Osteoblast (primary cell): Measurements from ENCODE around the gene SYNE1. TPM values are rescaled to one million over a fixed set of nuclear protein-coding genes. Genes with fewer than 3 reads are reported as not detected.

ENCODE experiments used
- DNase-seq: peaks from one replicate; pipeline ENCODE4 v3.0.0; 2011; ENCODE audit warnings: low spot score, mixed read lengths; ENCODE audit not compliant: insufficient read length; ENCODE audit errors: missing footprints
- H2AFZ ChIP-seq: 2 replicates; pipeline ENCODE4 v1.6.0; 2011; ENCODE audit warnings: mild to moderate bottlenecking, low read length
- H3K27ac ChIP-seq: 2 replicates; pipeline ENCODE4 v1.5.1; 2011; ENCODE audit warnings: mild to moderate bottlenecking, low read depth, low read length, moderate library complexity
- H3K27me3 ChIP-seq: 2 replicates; pipeline ENCODE4 v1.6.0; 2012; ENCODE audit warnings: mild to moderate bottlenecking, control low read depth, inconsistent platforms, low read length, moderate library complexity; ENCODE audit not compliant: insufficient read depth
- H3K36me3 ChIP-seq: 2 replicates; pipeline ENCODE4 v1.5.1; 2011; ENCODE audit warnings: mild to moderate bottlenecking, low read length, control low read depth, moderate library complexity; ENCODE audit not compliant: insufficient read depth
- H3K4me1 ChIP-seq: 2 replicates; pipeline ENCODE4 v1.5.1; 2011; ENCODE audit warnings: mild to moderate bottlenecking, low read length, control low read depth, moderate library complexity; ENCODE audit not compliant: insufficient read depth
- H3K4me2 ChIP-seq: 2 replicates; pipeline ENCODE4 v1.6.0; 2011; ENCODE audit warnings: mild to moderate bottlenecking, low read length; ENCODE audit not compliant: insufficient read depth
- H3K4me3 ChIP-seq: fragments of 200-600 bp; sonication (generic); 3 replicates; pipeline ENCODE4 v1.5.1; 2012; ENCODE audit warnings: mild to moderate bottlenecking, low read length, inconsistent platforms; ENCODE audit not compliant: insufficient read depth
- H3K79me2 ChIP-seq: 2 replicates; pipeline ENCODE4 v1.6.0; 2012; ENCODE audit warnings: mild to moderate bottlenecking, low read length, control low read depth, inconsistent platforms; ENCODE audit not compliant: insufficient read depth
- H3K9me3 ChIP-seq: 2 replicates; pipeline ENCODE4 v1.5.1; 2011; ENCODE audit warnings: low read depth, low read length, control low read depth
- H4K20me1 ChIP-seq: 2 replicates; pipeline ENCODE4 v1.6.0; 2012; ENCODE audit warnings: mild to moderate bottlenecking, low read length, control low read depth; ENCODE audit not compliant: insufficient read depth
- total RNA-seq: library from RNA; depleted of rRNA; stranded (reverse); fragments of >200 nt; gene quantifications from 2 replicates; pipeline ENCODE4 v1.2.3, GENCODE V29; 2012
- TF ChIP-seq, protein P1 (sequence below): IDR thresholded peaks from 2 replicates; pipeline ENCODE4 v1.5.1; 2011; ENCODE audit warnings: mild to moderate bottlenecking, low read depth, low read length, moderate library complexity; ENCODE audit errors: extremely low read depth

SYNE1 gene
- total RNA-seq, 1 donor, result 240 TPM

GRCh38 chr6:152313542-152314482, 323.4 kb downstream of the SYNE1 start:
- peaks cover 13% of the 10 kb centered on the region for H3K4me1 ChIP-seq
- H3K27ac ChIP-seq, result peak overlapping the region; percentile 68
- H3K4me3 ChIP-seq, result no peak overlapping the region
- H3K4me2 ChIP-seq, result no peak overlapping the region
- DNase-seq, result peak; percentile 74
- TF ChIP-seq, protein P1, sequence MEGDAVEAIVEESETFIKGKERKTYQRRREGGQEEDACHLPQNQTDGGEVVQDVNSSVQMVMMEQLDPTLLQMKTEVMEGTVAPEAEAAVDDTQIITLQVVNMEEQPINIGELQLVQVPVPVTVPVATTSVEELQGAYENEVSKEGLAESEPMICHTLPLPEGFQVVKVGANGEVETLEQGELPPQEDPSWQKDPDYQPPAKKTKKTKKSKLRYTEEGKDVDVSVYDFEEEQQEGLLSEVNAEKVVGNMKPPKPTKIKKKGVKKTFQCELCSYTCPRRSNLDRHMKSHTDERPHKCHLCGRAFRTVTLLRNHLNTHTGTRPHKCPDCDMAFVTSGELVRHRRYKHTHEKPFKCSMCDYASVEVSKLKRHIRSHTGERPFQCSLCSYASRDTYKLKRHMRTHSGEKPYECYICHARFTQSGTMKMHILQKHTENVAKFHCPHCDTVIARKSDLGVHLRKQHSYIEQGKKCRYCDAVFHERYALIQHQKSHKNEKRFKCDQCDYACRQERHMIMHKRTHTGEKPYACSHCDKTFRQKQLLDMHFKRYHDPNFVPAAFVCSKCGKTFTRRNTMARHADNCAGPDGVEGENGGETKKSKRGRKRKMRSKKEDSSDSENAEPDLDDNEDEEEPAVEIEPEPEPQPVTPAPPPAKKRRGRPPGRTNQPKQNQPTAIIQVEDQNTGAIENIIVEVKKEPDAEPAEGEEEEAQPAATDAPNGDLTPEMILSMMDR, result no peak
- peaks cover 60% of the 10 kb centered on the region for H3K36me3 ChIP-seq
- no peaks in the 10 kb centered on the region for H4K20me1 ChIP-seq
- no peaks in the 10 kb centered on the region for H3K9me3 ChIP-seq
- no peaks in the 10 kb centered on the region for H3K27me3 ChIP-seq
- H3K79me2 ChIP-seq, result no peaks in the 10 kb centered on the region
- H2AFZ ChIP-seq, result peak overlapping the region; percentile 14

DNA sequence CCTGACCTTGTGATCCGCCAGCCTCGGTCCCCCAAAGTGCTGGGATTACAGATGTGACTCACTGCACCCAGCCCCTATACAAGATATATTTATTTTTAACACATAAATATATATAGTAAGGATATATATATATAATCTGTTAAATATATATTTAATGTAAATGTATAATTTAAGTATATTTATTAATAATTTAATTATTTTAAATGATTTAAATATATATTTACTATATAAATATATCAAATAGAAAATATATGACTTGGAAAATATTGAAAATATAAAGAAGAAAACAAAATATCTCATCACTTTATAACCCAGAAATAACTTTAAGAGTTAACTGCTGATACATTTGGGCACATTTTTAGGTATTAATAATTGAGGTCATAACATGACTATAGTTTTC, 324.7 kb downstream of the SYNE1 start:
- Histone ChIP-seq H3K27me3 (no peaks in the 10 kb centered on the region), H3K79me2 (no peaks in the 10 kb centered on the region), H4K20me1 (no peaks in the 10 kb centered on the region), H3K4me1 (peaks cover 13% of the 10 kb centered on the region), H3K36me3 (peaks cover 57% of the 10 kb centered on the region), H3K4me3 (no peak overlapping the region), H3K9me3 (no peaks in the 10 kb centered on the region), H3K4me2 (no peak overlapping the region), H2AFZ (no peak overlapping the region), H3K27ac (no peak overlapping the region)
- TF ChIP-seq, protein P1, result no peak
- no peak for DNase-seq

- Histone ChIP-seq H2AFZ (no peak overlapping the region), H3K27me3 (no peaks in the 10 kb centered on the region), H3K4me2 (no peak overlapping the region), H3K27ac (no peak overlapping the region), H3K9me3 (no peaks in the 10 kb centered on the region), H3K4me1 (peaks cover 13% of the 10 kb centered on the region), H4K20me1 (no peaks in the 10 kb centered on the region), H3K4me3 (no peak overlapping the region), H3K36me3 (peaks cover 57% of the 10 kb centered on the region), H3K79me2 (no peaks in the 10 kb centered on the region)
- TF ChIP-seq, protein P1, result no peak
- DNase-seq, result no peak
Measured at GRCh38 chr6:152310371-152310954, 326.7 kb downstream of the SYNE1 start.

- no peak overlapping the region for H3K27ac ChIP-seq
- no peak overlapping the region for H2AFZ ChIP-seq
- TF ChIP-seq, protein P1, result no peak
- no peak overlapping the region for H3K4me3 ChIP-seq
- no peaks in the 10 kb centered on the region for H3K79me2 ChIP-seq
- no peak overlapping the region for H3K4me2 ChIP-seq
- no peaks in the 10 kb centered on the region for H3K27me3 ChIP-seq
- H4K20me1 ChIP-seq, result no peaks in the 10 kb centered on the region
- H3K36me3 ChIP-seq, result peaks cover 65% of the 10 kb centered on the region
- DNase-seq, result no peak
- peaks cover 13% of the 10 kb centered on the region for H3K4me1 ChIP-seq
- H3K9me3 ChIP-seq, result no peaks in the 10 kb centered on the region
Measured at GRCh38 chr6:152309648-152310047, 327.5 kb downstream of the SYNE1 start.
